Adrenal gland (tissue), 5 donors: ENCODE data around the gene ZSWIM1.

ENCODE experiments used
- CTCF ChIP-seq, 6 experiments: fragments of 450-650 bp in 4 of 6; fragments of 200-600 bp in 2 of 6; sonication (generic) in 1 of 6; IDR thresholded peaks; 1 replicate in 5 of 6; 2 replicates in 1 of 6; pipeline versions ENCODE4 v1.5.1 to v1.8.0; 2016 to 2021; ENCODE audit warnings: antibody characterized with exemption in 6 of 6, mild to moderate bottlenecking in 2 of 6, moderate library complexity in 1 of 6
- POLR2A ChIP-seq, 2 donors: fragments of 450-650 bp; IDR thresholded peaks; one replicate each; pipeline ENCODE4 v1.6.1; 2017; ENCODE audit warnings: antibody characterized with exemption in 2 of 2, mild to moderate bottlenecking in 2 of 2, moderate library complexity in 1 of 2
- donor health status: DM: no; HTN: no; CAD: no.

- TF ChIP-seq CTCF (IDR thresholded peaks at IDR 0.05) (no peak), POLR2A (IDR thresholded peaks at IDR 0.05) (no peak)
Measured at GRCh38 chr20:45897692-45898091, 16.7 kb downstream of the ZSWIM1 start.
